ENCODE results near the gene POMGNT2. TPM values are rescaled to one million over a fixed set of nuclear protein-coding genes. Genes with fewer than 3 reads are reported as not detected.

The POMGNT2 gene
- total and polyA plus RNA-seq, 9 donors, result 12.0 to 51.7 (median 36.0) TPM

GRCh38 chr3:43035801-43036365 is 70.0 kb downstream of the POMGNT2 start:
- no peak for DNase-seq
- no peak for TF ChIP-seq EP300 (IDR thresholded peaks at IDR 0.05)
- no peak for TF ChIP-seq CTCF (IDR thresholded peaks at IDR 0.05)
- TF ChIP-seq POLR2A (IDR thresholded peaks at IDR 0.05), result no peak
- no peaks in the 10 kb centered on the region for H3K9me3 ChIP-seq
- no peaks in the 10 kb centered on the region for H3K36me3 ChIP-seq
- intact Hi-C loops (cut with DNase I), result no loop called here
- H3K27me3 ChIP-seq, result no peaks in the 10 kb centered on the region
- H3K4me3 ChIP-seq, result no peak overlapping the region
- WGBS, 3 donors, result 78 to 84% (median 82%) methylated on average over 5 of the region's 5 CpGs
- no peak overlapping the region for H3K27ac ChIP-seq
- H3K4me1 ChIP-seq (ENCODE audit: insufficient read depth), result peaks cover 5% of the 10 kb centered on the region

DNA sequence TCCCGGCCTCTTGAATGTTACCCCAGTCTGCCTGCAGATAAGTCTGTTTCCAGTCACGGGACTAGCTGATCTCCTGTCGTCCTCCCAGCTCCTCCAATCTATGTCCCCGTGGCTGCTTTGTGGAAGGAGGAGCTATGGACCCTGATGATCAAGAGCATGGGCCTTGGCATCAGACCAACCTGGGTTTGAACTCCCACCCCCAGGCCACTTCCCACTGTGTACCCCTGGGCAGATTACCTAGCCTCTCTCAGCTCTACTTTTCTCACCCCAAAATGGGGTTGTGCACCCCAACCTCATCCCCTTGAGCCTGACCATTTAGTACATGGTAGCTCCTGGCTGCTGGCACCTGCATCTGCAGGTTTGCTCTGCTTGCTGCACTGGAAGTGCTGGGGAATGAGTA is 71.0 kb downstream of the POMGNT2 start:
- no peaks in the 10 kb centered on the region for H3K27me3 ChIP-seq
- no peaks in the 10 kb centered on the region for H3K36me3 ChIP-seq
- H3K27ac ChIP-seq, result no peak overlapping the region
- no peak for TF ChIP-seq EP300 (IDR thresholded peaks at IDR 0.05)
- TF ChIP-seq POLR2A (IDR thresholded peaks at IDR 0.05), result no peak
- no peak for TF ChIP-seq CTCF (IDR thresholded peaks at IDR 0.05)
- intact Hi-C loops (cut with DNase I), result no loop called here
- no peak for DNase-seq
- peaks cover 5% of the 10 kb centered on the region for H3K4me1 ChIP-seq (ENCODE audit: insufficient read depth)
- no peaks in the 10 kb centered on the region for H3K9me3 ChIP-seq
- no peak overlapping the region for H3K4me3 ChIP-seq
- WGBS, 3 donors, result 86 to 90% (median 87%) methylated on average over 4 of the region's 4 CpGs

DNA sequence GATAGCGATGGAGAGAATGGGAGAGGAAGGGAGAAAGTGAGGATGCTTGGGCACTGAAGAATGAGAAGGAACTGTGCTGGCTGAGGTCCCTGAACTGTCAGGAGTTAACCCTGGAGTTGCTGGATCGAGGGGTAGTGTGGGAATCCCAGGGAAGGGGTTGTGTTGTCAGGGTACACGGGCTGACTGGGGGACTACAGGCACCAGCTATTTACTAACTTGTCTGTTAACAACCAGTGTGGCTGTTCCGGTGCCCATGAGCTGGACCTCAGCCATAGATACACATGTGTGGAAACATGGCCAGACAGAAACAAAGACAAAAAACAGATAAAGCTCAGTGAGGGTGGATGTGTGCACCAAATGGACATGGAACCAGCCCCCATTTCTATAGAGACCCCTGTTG is 71.7 kb downstream of the POMGNT2 start:
- Histone ChIP-seq H3K9me3 (no peaks in the 10 kb centered on the region), H3K27ac (no peak overlapping the region), H3K4me1 (ENCODE audit: insufficient read depth) (peaks cover 5% of the 10 kb centered on the region), H3K36me3 (no peaks in the 10 kb centered on the region), H3K27me3 (no peaks in the 10 kb centered on the region), H3K4me3 (no peak overlapping the region)
- intact Hi-C loops (cut with DNase I), result no loop called here
- TF ChIP-seq CTCF (IDR thresholded peaks at IDR 0.05) (no peak), POLR2A (IDR thresholded peaks at IDR 0.05) (no peak), EP300 (IDR thresholded peaks at IDR 0.05) (no peak)
- 73 to 79% (median 73%) methylated on average over 4 of the region's 4 CpGs for WGBS, 3 donors
- DNase-seq, result no peak

- WGBS, 3 donors, result 95 to 98% (median 95%) methylated on average over 17 to 23 of the region's 23 CpGs
- no peak overlapping the region for H3K4me3 ChIP-seq
- H3K27me3 ChIP-seq, result no peaks in the 10 kb centered on the region
- peaks cover 5% of the 10 kb centered on the region for H3K4me1 ChIP-seq (ENCODE audit: insufficient read depth)
- H3K27ac ChIP-seq, result no peak overlapping the region
- intact Hi-C loops (cut with DNase I), result no loop called here
- TF ChIP-seq CTCF (IDR thresholded peaks at IDR 0.05) (no peak), POLR2A (IDR thresholded peaks at IDR 0.05) (no peak), EP300 (IDR thresholded peaks at IDR 0.05) (no peak)
- H3K9me3 ChIP-seq, result no peaks in the 10 kb centered on the region
- H3K36me3 ChIP-seq, result no peaks in the 10 kb centered on the region
- no peak for DNase-seq
Observed at GRCh38 chr3:43032646-43033628, 72.9 kb downstream of the POMGNT2 start.

Measured in ovary (tissue), 9 donors.